Progenitor cell of endocrine pancreas (in vitro differentiated cells): Measurements from ENCODE around the gene TPP1. TPM values are rescaled to one million over a fixed set of nuclear protein-coding genes. Genes with fewer than 3 reads are reported as not detected.

Experiments
- DNase-seq: peaks from one replicate; pipeline ENCODE4 v3.0.0; 2021; ENCODE audit warnings: low spot score; ENCODE audit not compliant: unreplicated experiment
- H3K27ac Mint-ChIP-seq: 2 replicates; pipeline ENCODE4 v1.8.0; 2021; ENCODE audit warnings: mild to moderate bottlenecking, moderate library complexity, mixed read lengths
- H3K27me3 Mint-ChIP-seq: 2 replicates; pipeline ENCODE4 v1.8.0; 2021; ENCODE audit warnings: mixed read lengths
- H3K36me3 Mint-ChIP-seq: 2 replicates; pipeline ENCODE4 v1.8.0; 2022; ENCODE audit warnings: mixed read lengths; ENCODE audit not compliant: insufficient read depth
- H3K4me1 Mint-ChIP-seq: 2 replicates; pipeline ENCODE4 v1.8.0; 2021; ENCODE audit warnings: low read depth, mixed read lengths
- H3K4me3 Mint-ChIP-seq: 2 replicates; pipeline ENCODE4 v1.8.0; 2021; ENCODE audit warnings: low read depth, mild to moderate bottlenecking, moderate library complexity, mixed read lengths
- H3K9me3 Mint-ChIP-seq: 2 replicates; pipeline ENCODE4 v1.8.0; 2021; ENCODE audit warnings: low read depth, mixed read lengths
- CTCF ChIP-seq: fragments of 200-600 bp; sonication (generic); IDR thresholded peaks from one replicate; pipeline ENCODE4 v1.5.0; 2021; ENCODE audit warnings: antibody characterized with exemption, mild to moderate bottlenecking; ENCODE audit not compliant: unreplicated experiment
- total RNA-seq: library from RNA; stranded (reverse); gene quantifications from 2 replicates; pipeline ENCODE4 v1.2.1, GENCODE V29; 2021

Gene TPP1
- total RNA-seq, 1 donor from 2014 or later, result 59.9 TPM

- H3K36me3 Mint-ChIP-seq, result no peaks in the 10 kb centered on the region
- no peak overlapping the region for H3K27ac Mint-ChIP-seq
- no peaks in the 10 kb centered on the region for H3K27me3 Mint-ChIP-seq
- no peaks in the 10 kb centered on the region for H3K9me3 Mint-ChIP-seq
- DNase-seq, result no peak
- TF ChIP-seq CTCF, result no peak
- peaks cover 9% of the 10 kb centered on the region for H3K4me1 Mint-ChIP-seq
- H3K4me3 Mint-ChIP-seq, result no peak overlapping the region
These were observed 28.6 kb upstream of the TPP1 start for GRCh38 chr11:6647836-6648235.

- no peaks in the 10 kb centered on the region for H3K36me3 Mint-ChIP-seq
- H3K4me1 Mint-ChIP-seq, result peaks cover 9% of the 10 kb centered on the region
- TF ChIP-seq CTCF, result no peak
- no peak overlapping the region for H3K4me3 Mint-ChIP-seq
- no peak overlapping the region for H3K27ac Mint-ChIP-seq
- H3K9me3 Mint-ChIP-seq, result no peaks in the 10 kb centered on the region
- no peaks in the 10 kb centered on the region for H3K27me3 Mint-ChIP-seq
- no peak for DNase-seq
These were observed 27.9 kb upstream of the TPP1 start for GRCh38 chr11:6646918-6647679.

- no peak for TF ChIP-seq CTCF
- no peak for DNase-seq
- H3K9me3 Mint-ChIP-seq, result no peaks in the 10 kb centered on the region
- H3K4me1 Mint-ChIP-seq, result peaks cover 9% of the 10 kb centered on the region
- H3K4me3 Mint-ChIP-seq, result no peak overlapping the region
- H3K27ac Mint-ChIP-seq, result no peak overlapping the region
- H3K36me3 Mint-ChIP-seq, result no peaks in the 10 kb centered on the region
- no peaks in the 10 kb centered on the region for H3K27me3 Mint-ChIP-seq
These were observed 27.3 kb upstream of the TPP1 start for GRCh38 chr11:6646576-6646917.

GRCh38 chr11:6646071-6646470 is 26.8 kb upstream of the TPP1 start:
- no peaks in the 10 kb centered on the region for H3K9me3 Mint-ChIP-seq
- no peak for TF ChIP-seq CTCF
- peaks cover 9% of the 10 kb centered on the region for H3K4me1 Mint-ChIP-seq
- DNase-seq, result no peak
- H3K36me3 Mint-ChIP-seq, result no peaks in the 10 kb centered on the region
- no peak overlapping the region for H3K4me3 Mint-ChIP-seq
- no peak overlapping the region for H3K27ac Mint-ChIP-seq
- H3K27me3 Mint-ChIP-seq, result no peaks in the 10 kb centered on the region

GRCh38 chr11:6642957-6643356 is 23.7 kb upstream of the TPP1 start:
- Mint-ChIP-seq H3K36me3 (peaks cover 1% of the 10 kb centered on the region), H3K27me3 (no peaks in the 10 kb centered on the region), H3K27ac (no peak overlapping the region), H3K9me3 (no peaks in the 10 kb centered on the region), H3K4me3 (no peak overlapping the region), H3K4me1 (peaks cover 9% of the 10 kb centered on the region)
- TF ChIP-seq CTCF, result no peak
- no peak for DNase-seq
